Thyroid gland (tissue), 4 donors: ENCODE data around the gene PBX2. TPM values are rescaled to one million over a fixed set of nuclear protein-coding genes. Genes with fewer than 3 reads are reported as not detected.

Source experiments
- DNase-seq, 2 donors: peaks; one replicate each; pipeline ENCODE4 v3.0.0-alpha.2; 2019
- H3K27ac ChIP-seq, 3 donors: fragments of 200-600 bp; sonication (generic); 1 replicate in 2 of 3; 2 replicates in 1 of 3; pipeline ENCODE4 v1.5.1; 2016 to 2019; ENCODE audit warnings: mild to moderate bottlenecking in 1 of 3, moderate library complexity in 1 of 3
- H3K27me3 ChIP-seq: fragments of 200-600 bp; sonication (generic); one replicate; pipeline ENCODE4 v1.5.1; 2019
- H3K36me3 ChIP-seq, 2 donors: fragments of 200-600 bp; sonication (generic); one replicate each; pipeline ENCODE4 v1.5.1; 2016 to 2019
- H3K4me1 ChIP-seq, 2 donors: fragments of 200-600 bp; sonication (generic); one replicate each; pipeline ENCODE4 v1.5.1; 2017 to 2019
- H3K4me3 ChIP-seq, 3 donors: fragments of 200-600 bp; sonication (generic); replicated peaks in 1 of 3; 1 replicate in 2 of 3; 2 replicates in 1 of 3; pipeline ENCODE4 v1.5.1; 2016; ENCODE audit warnings: mild to moderate bottlenecking in 1 of 3
- H3K9me3 ChIP-seq: fragments of 200-600 bp; sonication (generic); one replicate; pipeline ENCODE4 v1.5.1; 2017
- CTCF ChIP-seq, 6 experiments: fragments of 200-600 bp in 3 of 6; fragments of 450-650 bp in 3 of 6; sonication (generic) in 3 of 6; IDR thresholded peaks; one replicate each; pipeline ENCODE4 v1.5.1; 2016 to 2019; ENCODE audit warnings: antibody characterized with exemption in 6 of 6, mild to moderate bottlenecking in 2 of 6, inconsistent platforms in 1 of 6, moderate library complexity in 1 of 6
- POLR2A ChIP-seq, 2 donors: fragments of 450-650 bp; IDR thresholded peaks; one replicate each; pipeline ENCODE4 v1.6.1; 2017; ENCODE audit warnings: antibody characterized with exemption in 2 of 2, mild to moderate bottlenecking in 2 of 2, moderate library complexity in 1 of 2
- WGBS, 2 donors: methylation state at CpG; one replicate each; pipeline ENCODE4 v1.1.5; 2017; 5-methylcytosine and 5-hydroxymethylcytosine counted together
- intact Hi-C: fragments of 100-400 bp; cut with DNase I; formaldehyde crosslinking; loops from one replicate; pipeline ENCODE4 v1.15.1; 2023
- total RNA-seq, 4 donors: library from RNA; depleted of rRNA; stranded (reverse); fragments of >200 nt; gene quantifications; one replicate each; pipeline ENCODE4 v1.2.3, GENCODE V29; 2016

Gene PBX2
- total RNA-seq, 4 donors from 2014 or later = 66.0 to 93.4 (median 74.2) TPM

- intact Hi-C loops = no loop called here
- H3K27ac ChIP-seq = peak overlapping the region; percentile 98 to 99 (median 99)
- H3K36me3 ChIP-seq = no peaks in the 10 kb centered on the region
- TF ChIP-seq POLR2A (IDR thresholded peaks at IDR 0.05) = no peak
- no peak for TF ChIP-seq CTCF (IDR thresholded peaks at IDR 0.05)
- H3K4me3 ChIP-seq = peak overlapping the region in 1 of 3 donors; percentile 81
- H3K4me1 ChIP-seq = peaks cover 11 to 32% of the 10 kb centered on the region in 2 donors
- no peaks in the 10 kb centered on the region for H3K9me3 ChIP-seq
- 24 to 28% methylated on average over 19 to 22 of the region's 28 CpGs for WGBS, 2 donors
- peak in 1 of 2 donors; percentile 12 for DNase-seq
- H3K27me3 ChIP-seq = no peaks in the 10 kb centered on the region
These were observed 6.9 kb upstream of the PBX2 start for GRCh38 chr6:32196682-32197616.

- Histone ChIP-seq H3K27me3 (no peaks in the 10 kb centered on the region), H3K4me3 (peak overlapping the region; percentile 22 to 81 (median 57)), H3K36me3 (no peaks in the 10 kb centered on the region), H3K27ac (peak overlapping the region; percentile 98 to 99 (median 99)), H3K4me1 (peaks cover 11 to 33% of the 10 kb centered on the region in 2 donors), H3K9me3 (no peaks in the 10 kb centered on the region)
- WGBS, 2 donors = 0 to 1% methylated on average over 27 to 35 of the region's 58 CpGs
- intact Hi-C loops = no loop called here
- DNase-seq = peak; percentile 79 to 83
- peak; percentile 90 to 94 for TF ChIP-seq POLR2A (IDR thresholded peaks at IDR 0.05)
- no peak for TF ChIP-seq CTCF (IDR thresholded peaks at IDR 0.05)
These were observed 6.1 kb upstream of the PBX2 start for GRCh38 chr6:32195902-32196681.

GRCh38 chr6:32195652-32195901 is 5.6 kb upstream of the PBX2 start:
- peak overlapping the region in 2 of 3 donors; percentile 98 to 99 for H3K27ac ChIP-seq
- no peaks in the 10 kb centered on the region for H3K9me3 ChIP-seq
- intact Hi-C loops = no loop called here
- WGBS, 2 donors = 0 to 1% methylated on average over 7 to 17 of the region's 25 CpGs
- H3K4me1 ChIP-seq = peaks cover 11 to 38% of the 10 kb centered on the region in 2 donors
- DNase-seq = peak; percentile 100
- H3K27me3 ChIP-seq = no peaks in the 10 kb centered on the region
- no peaks in the 10 kb centered on the region for H3K36me3 ChIP-seq
- TF ChIP-seq CTCF (IDR thresholded peaks at IDR 0.05) (peak in 3 of 6 experiments; percentile 46 to 76 (median 52)), POLR2A (IDR thresholded peaks at IDR 0.05) (no peak)
- peak overlapping the region in 1 of 3 donors; percentile 81 for H3K4me3 ChIP-seq

GRCh38 chr6:32194825-32195651 is 5.0 kb upstream of the PBX2 start:
- TF ChIP-seq CTCF (IDR thresholded peaks at IDR 0.05) (peak in 5 of 6 experiments; percentile 18 to 74 (median 49)), POLR2A (IDR thresholded peaks at IDR 0.05) (peak in 1 of 2 donors; percentile 86)
- H3K4me3 ChIP-seq = peak overlapping the region in 1 of 3 donors; percentile 7
- H3K36me3 ChIP-seq = no peaks in the 10 kb centered on the region
- H3K9me3 ChIP-seq = no peaks in the 10 kb centered on the region
- H3K27me3 ChIP-seq = no peaks in the 10 kb centered on the region
- peak in 1 of 2 donors; percentile 35 for DNase-seq
- peaks cover 11 to 40% of the 10 kb centered on the region in 2 donors for H3K4me1 ChIP-seq
- peak overlapping the region; percentile 80 to 99 (median 97) for H3K27ac ChIP-seq
- intact Hi-C loops = no loop called here
- 17 to 18% methylated on average over 15 of the region's 15 CpGs for WGBS, 2 donors
